Measurements from ENCODE around the gene KIF16B. TPM values are rescaled to one million over a fixed set of nuclear protein-coding genes. Genes with fewer than 3 reads are reported as not detected.

The KIF16B gene
- total and polyA plus RNA-seq, 2 of the 8 experiments (the other 6 are each of a cell fraction or from before 2014, with no cell fraction given) = 3.0 to 9.2 TPM

DNA sequence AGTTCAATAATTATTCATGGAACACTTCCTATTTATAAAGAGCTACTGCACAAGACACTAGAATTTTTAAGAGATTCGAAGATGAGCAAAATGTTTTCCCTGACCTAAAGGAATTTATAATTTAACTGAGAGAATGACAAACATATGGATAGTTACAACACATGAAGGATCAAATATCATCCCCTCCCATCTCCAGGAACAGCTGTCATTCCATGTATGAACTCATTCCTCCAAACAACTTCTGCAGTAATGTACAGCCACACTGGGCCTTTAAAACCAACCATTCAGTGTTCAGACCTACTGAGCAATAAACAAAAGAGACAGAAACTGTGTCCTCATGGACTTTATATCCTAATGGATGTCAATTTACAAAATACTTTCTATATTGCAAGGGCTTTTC lies 87.8 kb downstream of the KIF16B start:
- WGBS, 2 experiments (ENCODE audit: extremely low coverage in 1 of 2, insufficient coverage in 1 of 2, insufficient read length in 1 of 2, insufficient replicate concordance in 2 of 2, low coverage in 1 of 2, low lambda C conversion rate in 2 of 2, missing lambda C conversion rate in 1 of 2) = 100% methylated on average over 1 of the region's 1 CpG; no CpG with 5 or more reads in 1 of the 2 experiments
- CTCF ChIA-PET (ENCODE audit: partially characterized antibody) = interaction anchor here (0.6 to 3.0 kb wide), 2 partner anchors 10 to 655 kb away, joined by 3 to 20 read pairs; no protein-coding TSS in a partner anchor
- no peak for TF ChIP-seq SAP30 (IDR thresholded peaks at IDR 0.05; ENCODE audit: insufficient read depth, insufficient replicate concordance, low read length)
- no peak for TF ChIP-seq TEAD4 (IDR thresholded peaks at IDR 0.05; ENCODE audit: low read depth, low read length)
- no peak for TF ChIP-seq SIX5 (IDR thresholded peaks at IDR 0.05; ENCODE audit: low read depth, low read length)
- no peak for TF ChIP-seq CEBPB (IDR thresholded peaks at IDR 0.05; ENCODE audit: low read depth, low read length)
- TF ChIP-seq RBBP5 (IDR thresholded peaks at IDR 0.05; ENCODE audit: borderline replicate concordance, low read depth, low read length) = no peak
- no peak for TF ChIP-seq SRF (IDR thresholded peaks at IDR 0.05; ENCODE audit: low read depth, low read length)
- no peak for TF ChIP-seq EP300 (IDR thresholded peaks at IDR 0.05; ENCODE audit: borderline replicate concordance in 1 of 2, low read depth in 2 of 2, low read length in 2 of 2)
- no peak for TF ChIP-seq NANOG (IDR thresholded peaks at IDR 0.05; ENCODE audit: insufficient read depth, low read depth, low read length, poor library complexity, severe bottlenecking)
- TF ChIP-seq RXRA (IDR thresholded peaks at IDR 0.05; ENCODE audit: insufficient read depth, low read depth, low read length) = no peak
- no peak for TF ChIP-seq SP4 (IDR thresholded peaks at IDR 0.05; ENCODE audit: low read length)
- TF ChIP-seq CREB1 (IDR thresholded peaks at IDR 0.05) = no peak
- no peak for TF ChIP-seq RFX5 (IDR thresholded peaks at IDR 0.05; ENCODE audit: borderline replicate concordance, low read depth, low read length)
- TF ChIP-seq HDAC6 (IDR thresholded peaks at IDR 0.05; ENCODE audit: low read depth, low read length) = no peak

More for the DNA sequence above, 87.8 kb downstream of the KIF16B start:
- no peaks in the 10 kb centered on the region for H3K23me2 ChIP-seq (ENCODE audit: low read depth, low read length)
- no peak overlapping the region for H4K5ac ChIP-seq (ENCODE audit: insufficient read length, low read depth, low read length)
- no peak overlapping the region for H4K8ac ChIP-seq (ENCODE audit: extremely low read depth, insufficient read depth, low read length)
- H3K4me1 ChIP-seq (replicated peaks in 1 of 4; ENCODE audit: control insufficient read depth in 3 of 4, insufficient read depth in 4 of 4, low read length in 3 of 4) = peaks cover 0 to 3% (median 0%) of the 10 kb centered on the region in 4 experiments; a peak in 1 of 7 replicates
- H3K36me3 ChIP-seq (ENCODE audit: control insufficient read depth in 2 of 4, insufficient read depth in 4 of 4, low read length in 3 of 4) = no peaks in the 10 kb centered on the region
- H4K91ac ChIP-seq (replicated peaks; ENCODE audit: insufficient read length, low read length) = no peak overlapping the region
- no peak overlapping the region for H2AFZ ChIP-seq (ENCODE audit: low read length)
- no peak overlapping the region for H3K18ac ChIP-seq (ENCODE audit: extremely low read depth, low read length)
- no peak for FAIRE-seq
- no peak overlapping the region for H3K23ac ChIP-seq (ENCODE audit: insufficient read length)
- H4K20me1 ChIP-seq (replicated peaks in 1 of 2; ENCODE audit: control insufficient read depth in 1 of 2, insufficient read depth in 2 of 2, low read length in 2 of 2) = no peaks in the 10 kb centered on the region
- no peaks in the 10 kb centered on the region for H3K9me3 ChIP-seq (ENCODE audit: insufficient read depth in 2 of 2, low read depth in 1 of 2, low read length in 1 of 2)
- H3K4me2 ChIP-seq (ENCODE audit: insufficient read depth in 1 of 2, low read depth in 2 of 2, low read length in 2 of 2) = no peak overlapping the region
- H3K4ac ChIP-seq (replicated peaks; ENCODE audit: insufficient read length, low read depth, low read length) = no peak overlapping the region
- no peak overlapping the region for H3K56ac ChIP-seq (replicated peaks; ENCODE audit: insufficient read length, low read depth, low read length)
- DNase-seq (ENCODE audit: low read depth in 1 of 2, low spot score in 2 of 2) = no peak
- H3K79me1 ChIP-seq (ENCODE audit: low read depth, low read length) = no peaks in the 10 kb centered on the region
- no peak overlapping the region for H2BK15ac ChIP-seq (ENCODE audit: low read length)
- POLR2A ChIA-PET (ENCODE audit: partially characterized antibody) = no interaction called here
- H2BK12ac ChIP-seq (ENCODE audit: low read depth, low read length) = no peak overlapping the region
- H3K27ac ChIP-seq (ENCODE audit: low read depth, low read length) = no peak overlapping the region
- H2BK20ac ChIP-seq (ENCODE audit: low read length) = no peak overlapping the region
- no peak overlapping the region for H2BK5ac ChIP-seq (ENCODE audit: low read depth, low read length)
- no peak overlapping the region for H3K4me3 ChIP-seq (ENCODE audit: extremely low read depth in 1 of 4, insufficient read depth in 2 of 4, low read depth in 3 of 4, low read length in 4 of 4)
- H3K79me2 ChIP-seq (ENCODE audit: control insufficient read depth in 1 of 2, insufficient read depth in 2 of 2, low read length in 2 of 2) = no peaks in the 10 kb centered on the region
- no peak overlapping the region for H3K14ac ChIP-seq (ENCODE audit: insufficient read length)
- H2AK5ac ChIP-seq (ENCODE audit: low read depth, low read length) = no peak overlapping the region
- H3K9ac ChIP-seq (replicated peaks in 1 of 4; ENCODE audit: extremely low read depth in 1 of 4, low read depth in 3 of 4, low read length in 3 of 4) = no peak overlapping the region
- H2BK120ac ChIP-seq (replicated peaks; ENCODE audit: low read depth, low read length) = no peak overlapping the region
- no peaks in the 10 kb centered on the region for H3K27me3 ChIP-seq (replicated peaks in 1 of 4; ENCODE audit: control insufficient read depth in 3 of 4, extremely low read depth in 1 of 4, insufficient read depth in 3 of 4, low read length in 3 of 4)

All from H1 (cell line).